Epithelial cell of proximal tubule (primary cell): ENCODE results near the gene TENM4. TPM values are rescaled to one million over a fixed set of nuclear protein-coding genes. Genes with fewer than 3 reads are reported as not detected.

Experiments
- DNase-seq: peaks from one replicate; pipeline ENCODE4 v3.0.0-alpha.2; 2011; ENCODE audit warnings: low read depth
- H3K4me3 ChIP-seq: 2 replicates; pipeline ENCODE4 v1.5.1; 2011; ENCODE audit warnings: low read depth, mild to moderate bottlenecking, low read length
- total RNA-seq: library from RNA; depleted of rRNA; stranded (reverse); fragments of >200 nt; gene quantifications from 2 replicates; pipeline ENCODE4 v1.2.3, GENCODE V29; 2015
- TF ChIP-seq, protein P1 (sequence below): conservative IDR thresholded peaks from 2 replicates; pipeline ENCODE4 v1.5.1; 2012; ENCODE audit warnings: low read depth, mild to moderate bottlenecking, low read length

The TENM4 gene
- total RNA-seq, 1 donor from 2014 or later, result 22.2 TPM

DNA sequence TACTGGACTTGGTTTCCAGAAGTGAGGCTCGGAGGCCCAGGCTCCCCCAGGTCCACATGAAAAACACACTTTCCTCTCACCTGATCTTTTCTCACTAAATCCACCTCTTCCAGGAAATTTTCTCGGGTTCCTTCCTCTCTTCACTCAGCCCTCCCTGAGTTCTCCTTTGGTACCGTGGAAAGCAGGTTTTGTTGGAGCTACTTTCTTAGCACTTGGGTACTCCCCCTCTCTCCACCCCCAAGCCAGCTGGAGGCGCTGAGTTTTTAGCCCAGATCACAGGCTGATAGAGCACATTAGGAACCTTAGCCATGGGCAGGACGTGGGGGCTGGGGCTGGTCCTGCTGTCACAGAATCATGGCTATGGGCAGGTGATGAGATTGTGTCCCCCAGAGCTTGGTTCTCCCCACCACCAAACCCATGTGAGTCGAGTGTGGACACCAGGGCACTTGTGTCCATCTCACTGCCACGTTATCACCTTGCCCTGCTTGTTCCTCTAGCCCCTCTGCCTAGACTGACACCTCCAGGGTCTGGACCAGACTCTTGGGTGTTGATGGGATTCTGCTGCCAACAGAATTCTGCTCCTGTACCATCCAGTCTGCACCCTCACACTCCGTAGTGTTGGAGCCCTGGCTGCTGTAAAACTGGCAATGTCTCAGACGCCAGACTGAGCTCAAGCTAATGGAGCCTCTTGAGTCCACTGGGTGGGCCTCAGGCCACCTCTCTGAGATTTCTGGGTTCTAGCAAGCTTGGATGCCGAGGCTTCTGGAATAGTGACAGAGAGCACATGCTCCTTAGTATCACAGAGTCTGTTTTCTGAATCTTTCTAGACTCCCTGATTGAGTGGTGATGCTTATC lies 791.2 kb downstream of the TENM4 start:
- no peak for DNase-seq
- TF ChIP-seq, protein P1, sequence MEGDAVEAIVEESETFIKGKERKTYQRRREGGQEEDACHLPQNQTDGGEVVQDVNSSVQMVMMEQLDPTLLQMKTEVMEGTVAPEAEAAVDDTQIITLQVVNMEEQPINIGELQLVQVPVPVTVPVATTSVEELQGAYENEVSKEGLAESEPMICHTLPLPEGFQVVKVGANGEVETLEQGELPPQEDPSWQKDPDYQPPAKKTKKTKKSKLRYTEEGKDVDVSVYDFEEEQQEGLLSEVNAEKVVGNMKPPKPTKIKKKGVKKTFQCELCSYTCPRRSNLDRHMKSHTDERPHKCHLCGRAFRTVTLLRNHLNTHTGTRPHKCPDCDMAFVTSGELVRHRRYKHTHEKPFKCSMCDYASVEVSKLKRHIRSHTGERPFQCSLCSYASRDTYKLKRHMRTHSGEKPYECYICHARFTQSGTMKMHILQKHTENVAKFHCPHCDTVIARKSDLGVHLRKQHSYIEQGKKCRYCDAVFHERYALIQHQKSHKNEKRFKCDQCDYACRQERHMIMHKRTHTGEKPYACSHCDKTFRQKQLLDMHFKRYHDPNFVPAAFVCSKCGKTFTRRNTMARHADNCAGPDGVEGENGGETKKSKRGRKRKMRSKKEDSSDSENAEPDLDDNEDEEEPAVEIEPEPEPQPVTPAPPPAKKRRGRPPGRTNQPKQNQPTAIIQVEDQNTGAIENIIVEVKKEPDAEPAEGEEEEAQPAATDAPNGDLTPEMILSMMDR, result no peak
- H3K4me3 ChIP-seq, result no peak overlapping the region

DNA sequence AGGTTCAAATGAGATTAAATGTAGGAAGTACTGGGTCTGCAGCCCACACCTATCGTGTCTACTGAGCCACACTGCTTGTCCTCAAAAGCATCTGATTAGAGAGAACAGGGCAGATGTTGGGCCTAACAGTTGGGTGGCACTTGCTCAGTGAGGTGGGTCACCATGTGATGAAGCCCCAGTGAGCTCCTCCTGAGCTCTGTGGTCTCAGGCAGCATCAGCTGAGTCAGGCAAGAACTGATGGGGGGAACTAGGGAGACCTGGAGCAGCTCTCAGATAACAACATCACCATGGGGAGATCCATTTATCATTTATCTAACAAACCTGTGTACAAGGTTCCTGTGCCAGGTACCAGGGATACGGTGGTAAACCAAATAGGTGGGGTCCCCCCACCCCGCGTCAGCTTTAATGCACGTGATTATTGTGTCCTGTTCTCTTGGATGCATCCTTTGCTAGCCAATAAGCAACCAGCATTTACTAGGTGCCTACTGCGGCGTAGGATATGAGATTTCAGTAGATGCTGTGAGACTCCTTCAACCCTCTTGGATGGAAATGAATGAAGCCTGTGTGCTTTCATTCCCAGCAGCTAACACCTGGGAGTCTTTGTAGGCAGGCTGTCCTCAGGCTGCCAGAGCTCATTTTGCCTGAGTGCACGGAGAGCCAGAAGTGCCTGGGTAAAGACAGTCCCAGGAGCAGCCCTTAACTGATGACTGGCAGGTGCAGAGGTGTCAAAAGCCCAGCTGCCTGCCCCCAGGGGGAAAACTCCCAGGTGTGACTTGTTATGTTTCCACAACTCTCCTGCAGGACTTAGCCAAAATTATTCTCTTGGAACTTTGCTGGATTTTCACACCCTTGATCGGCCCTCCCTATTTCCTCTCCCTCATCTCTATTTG lies 792.6 kb downstream of the TENM4 start:
- TF ChIP-seq, protein P1, result no peak
- no peak overlapping the region for H3K4me3 ChIP-seq
- DNase-seq, result no peak

DNA sequence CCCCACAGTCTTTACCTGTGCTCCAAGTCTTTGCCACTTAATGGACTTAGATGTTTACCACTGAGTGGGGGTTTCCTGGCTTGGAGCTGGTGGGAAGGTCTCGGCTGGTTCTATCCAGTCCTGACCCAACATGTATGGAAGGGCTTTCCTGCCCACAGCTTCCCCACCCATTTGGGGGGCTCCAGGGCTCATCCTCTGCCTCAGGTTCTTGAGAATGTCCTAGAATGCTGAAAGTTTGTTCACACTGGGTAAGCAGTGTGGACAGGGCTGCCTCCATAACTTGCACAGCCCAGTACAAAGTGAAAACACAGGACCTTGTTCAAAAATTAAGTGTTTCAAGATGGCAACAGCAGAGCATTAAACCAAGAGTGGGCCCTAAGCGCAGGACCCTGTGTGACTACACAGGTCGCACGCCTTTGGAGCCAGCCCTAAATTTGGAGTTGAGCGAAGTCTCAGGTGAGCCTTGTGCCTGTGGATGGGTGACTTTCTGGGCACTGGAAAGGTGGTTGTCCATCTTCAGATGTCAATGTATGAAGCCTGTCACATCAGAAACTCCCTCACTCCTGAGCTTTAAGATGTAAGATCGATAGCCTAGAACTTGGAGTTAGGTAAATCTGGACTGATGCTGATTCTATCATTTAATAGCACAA lies 793.4 kb downstream of the TENM4 start:
- no peak overlapping the region for H3K4me3 ChIP-seq
- TF ChIP-seq, protein P1, result no peak
- no peak for DNase-seq

DNA sequence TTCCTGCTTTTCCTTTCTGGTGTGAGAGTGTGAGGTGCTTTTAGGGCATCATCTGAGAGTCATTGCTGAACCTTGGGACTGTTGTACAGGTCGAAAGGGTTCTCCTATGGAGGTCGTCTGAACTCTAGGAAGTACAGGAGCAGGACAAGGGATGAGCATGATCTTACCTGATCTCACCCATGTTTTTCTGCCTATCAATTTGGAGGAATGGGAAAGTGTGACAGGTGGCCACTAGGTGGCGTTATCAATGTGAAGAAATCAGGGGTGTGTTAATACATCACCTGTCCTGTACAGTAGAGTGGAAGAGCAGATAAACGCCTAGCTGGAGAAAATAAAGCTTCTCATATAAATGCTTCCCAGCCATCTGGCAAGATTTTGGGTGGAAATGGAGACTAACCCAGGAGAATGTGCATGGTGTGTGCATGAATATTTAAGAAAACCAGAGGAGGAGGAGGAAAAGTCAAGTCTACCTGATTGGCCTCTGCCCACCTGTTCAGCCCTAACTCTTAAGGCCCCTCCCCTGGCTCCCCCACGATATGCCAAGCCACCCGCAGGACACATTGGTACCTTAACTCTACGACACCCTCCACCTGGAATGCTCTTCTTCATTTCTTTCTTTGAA lies 794.2 kb downstream of the TENM4 start:
- TF ChIP-seq, protein P1, result peak; percentile 89
- DNase-seq, result no peak
- no peak overlapping the region for H3K4me3 ChIP-seq

DNA sequence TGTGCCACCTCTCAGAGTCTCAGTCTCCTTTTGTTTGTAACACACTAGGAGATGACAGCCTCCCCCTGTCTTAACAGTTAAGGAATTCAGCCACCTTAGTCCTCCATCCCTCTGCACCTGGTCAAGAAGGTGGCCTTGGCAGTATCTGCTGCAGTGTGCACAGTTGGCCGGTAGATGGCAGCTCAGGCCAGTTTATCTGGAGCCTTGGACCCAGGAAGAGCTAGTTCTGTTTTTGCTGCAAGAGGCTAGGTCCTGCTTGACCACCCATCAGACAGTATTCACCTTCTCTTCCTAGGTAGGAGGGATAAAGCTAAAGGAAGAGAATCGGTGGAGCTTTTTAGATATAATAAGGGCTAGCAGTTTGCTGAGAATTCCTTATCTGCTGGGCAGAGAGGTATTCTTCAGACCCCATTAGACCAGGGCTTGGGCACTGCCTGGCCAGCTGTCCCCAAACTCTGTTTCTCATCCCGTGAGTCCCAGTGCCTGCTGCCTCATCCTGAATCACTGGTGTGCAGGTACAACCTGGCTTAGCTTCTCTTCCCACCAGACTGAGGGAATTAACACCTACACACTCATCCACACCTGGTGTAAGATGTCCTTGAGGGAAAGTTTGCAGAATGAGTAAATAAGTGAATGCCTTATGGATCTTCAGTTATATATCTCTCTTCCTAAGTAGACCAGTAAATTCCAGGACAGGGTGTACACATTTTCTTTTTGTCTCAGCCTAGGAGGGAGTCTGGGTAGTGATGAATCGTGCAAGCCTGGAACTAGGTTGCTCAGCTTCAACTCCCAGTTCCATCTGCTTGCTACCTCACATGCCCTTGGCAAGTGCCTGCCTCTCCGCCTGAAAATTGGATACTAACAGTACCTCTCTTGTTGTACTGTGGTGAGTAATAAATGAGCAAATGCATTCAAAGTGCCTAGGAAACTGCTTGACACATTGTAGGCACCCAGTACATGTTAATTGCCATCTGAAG lies 795.3 kb downstream of the TENM4 start:
- TF ChIP-seq, protein P1, result peak; percentile 99
- H3K4me3 ChIP-seq, result no peak overlapping the region
- peak; percentile 12 for DNase-seq
